ENCODE measurements around the gene GLYR1. TPM values are rescaled to one million over a fixed set of nuclear protein-coding genes. Genes with fewer than 3 reads are reported as not detected.

GLYR1 gene
- total and polyA plus RNA-seq, 9 of the 15 experiments (the other 6 are each of a cell fraction or from before 2014, with no cell fraction given), result 6.7 to 99.2 (median 60.2) TPM

GRCh38 chr16:4847774-4848587 lies 893 bp upstream of the GLYR1 start (continued):
- TF ChIP-seq ZNF395 (CRISPR knock-in tag; IDR thresholded peaks at IDR 0.05) (peak; percentile 44; the same call in 1 of the 2 replicates), ZSCAN29 (IDR thresholded peaks at IDR 0.05) (no peak), CHD1 (IDR thresholded peaks at IDR 0.05; ENCODE audit: low read length) (peak; percentile 72), NRF1 (conservative IDR thresholded peaks at IDR 0.05 in 1 of 2, IDR thresholded peaks at IDR 0.05 in 1 of 2) (0 out of 4 replicates have a peak, but pooled peaks of 1 of the 2 experiments have one; percentile 33)

- Histone ChIP-seq H3K4me2 (ENCODE audit: insufficient read depth, low read length) (peak overlapping the region; percentile 99), H3K4me3 (peak overlapping the region; percentile 98), H3K4me1 (replicated peaks in 1 of 2; ENCODE audit: control insufficient read depth in 2 of 2, insufficient read depth in 2 of 2, low read length in 2 of 2) (peaks cover 23 to 28% of the 10 kb centered on the region in 2 experiments; a peak in 4 of 5 replicates), H3K27me3 (ENCODE audit: control insufficient read depth in 2 of 2, insufficient read depth in 2 of 2, low read length in 2 of 2) (no peaks in the 10 kb centered on the region), H3K9me3 (replicated peaks; ENCODE audit: control insufficient read depth, insufficient read depth, low read depth, low read length) (no peaks in the 10 kb centered on the region), H3K9me1 (ENCODE audit: control insufficient read depth, insufficient read depth, low read length) (no peaks in the 10 kb centered on the region), H3K79me2 (ENCODE audit: control insufficient read depth, insufficient read depth, low read length) (peaks cover 75% of the 10 kb centered on the region), H3K36me3 (ENCODE audit: control insufficient read depth, insufficient read depth, low read length) (peaks cover 53% of the 10 kb centered on the region), H3K9ac (ENCODE audit: insufficient read depth in 1 of 2, low read depth in 2 of 2, low read length in 2 of 2) (peak overlapping the region; percentile 96 to 98), H3K27ac (ENCODE audit: extremely low read depth, low read depth, low read length) (peak overlapping the region; percentile 95), H2AFZ (ENCODE audit: low read depth, low read length) (no peak overlapping the region; the same call in 1 of the 2 replicates), H4K20me1 (replicated peaks; ENCODE audit: control insufficient read depth, insufficient read depth, low read length) (peaks cover 27% of the 10 kb centered on the region)
- DNase-seq (ENCODE audit: extremely low read depth in 1 of 4, low spot score in 3 of 4) (peak in 2 of 4 experiments; percentile 22 to 65), FAIRE-seq (no peak), ATAC-seq (peak; percentile 52)
- in situ Hi-C loops (cut with MboI) (no loop called here), intact Hi-C loops (cut with micrococcal nuclease) (loop anchor here (2.0 to 5.0 kb wide), 3 partner anchors 44 to 114 kb away; partner anchors contain the start of genes ANKS3, DNAAF8, ROGDI and ZNF500)
- BruUV-seq (replicated peaks), result no TSS peak
- CTCF ChIA-PET (ENCODE audit: low intra/inter-chr PET ratio), result no interaction called here
- POLR2A ChIA-PET, result interaction anchor here (0.6 to 1.7 kb wide), 8 partner anchors 10 to 974 kb away, joined by 3 to 11 read pairs (median 3); no protein-coding TSS in a partner anchor
- whole genome bisulfite sequencing (ENCODE audit: insufficient coverage, low coverage, missing lambda C conversion rate), result under 1% methylated on average over 23 of the region's 27 CpGs
- TF ChIP-seq ZBTB7A (IDR thresholded peaks at IDR 0.05; ENCODE audit: borderline replicate concordance, control insufficient read depth, low read depth, low read length) (0 out of 2 replicates have a peak, but pooled peaks have one; percentile 22), MCM2 (IDR thresholded peaks at IDR 0.05; ENCODE audit: low read depth) (no peak), CHD1 (IDR thresholded peaks at IDR 0.05; ENCODE audit: low read length) (peak; percentile 50), RFX1 (IDR thresholded peaks at IDR 0.05) (peak; percentile 24; the same call in 1 of the 2 replicates), ZC3H4 (CRISPR knock-in tag; IDR thresholded peaks at IDR 0.05; ENCODE audit: borderline replicate concordance) (no peak), ID3 (CRISPR knock-in tag; IDR thresholded peaks at IDR 0.05) (no peak), ID3 (tag; IDR thresholded peaks at IDR 0.05) (no peak), FOS (IDR thresholded peaks at IDR 0.05; ENCODE audit: extremely low read depth, insufficient read length) (no peak), CREM (IDR thresholded peaks at IDR 0.05; ENCODE audit: low read depth) (0 out of 2 replicates have a peak, but pooled peaks have one; percentile 18), SIN3A (IDR thresholded peaks at IDR 0.05; ENCODE audit: borderline replicate concordance in 2 of 2, control insufficient read depth in 1 of 2, low read depth in 2 of 2, low read length in 2 of 2) (peak; percentile 6 to 23; a peak in 1 of 4 replicates), YY1 (IDR thresholded peaks at IDR 0.05; ENCODE audit: borderline replicate concordance in 1 of 3, control insufficient read depth in 1 of 3, extremely low read depth in 1 of 3, insufficient read depth in 3 of 3, insufficient read length in 1 of 3, insufficient replicate concordance in 2 of 3, low read depth in 1 of 3, low read length in 2 of 3) (peak in 1 of 3 experiments; percentile 9), ZNF583 (CRISPR knock-in tag; IDR thresholded peaks at IDR 0.05) (no peak)
These were observed 586 bp downstream of the GLYR1 start for GRCh38 chr16:4846503-4846900.

All from K562 (cell line).